OCI-LY3 (cell line): ENCODE data around the gene PITX3.

Experiments
- H2AFZ ChIP-seq: fragments of 200-600, 300-600 bp; shearing (Covaris generic); 2 replicates; pipeline ENCODE4 v1.6.0; 2014; ENCODE audit warnings: antibody characterized with exemption, low read depth, low read length
- H3K27ac ChIP-seq: fragments of 200-600, 300-600 bp; sonication (generic); 2 replicates; pipeline ENCODE4 v1.5.1; 2014; ENCODE audit warnings: mild to moderate bottlenecking, low read length, moderate library complexity, mixed read lengths
- H3K27me3 ChIP-seq: fragments of 200-600, 300-600 bp; sonication (generic); 2 replicates; pipeline ENCODE4 v1.6.1; 2014; ENCODE audit warnings: low read depth, low read length, mixed read lengths
- H3K36me3 ChIP-seq: fragments of 200-600, 300-600 bp; sonication (generic); replicated peaks from 2 replicates; pipeline ENCODE3; 2014; ENCODE audit warnings: low read depth, low read length, mixed read lengths
- H3K4me1 ChIP-seq: fragments of 300-600, 200-600 bp; sonication (generic); 2 replicates; pipeline ENCODE4 v1.6.1; 2014; ENCODE audit warnings: low read length, mixed read lengths
- H3K4me2 ChIP-seq: fragments of 200-600, 300-600 bp; sonication (generic); 2 replicates; pipeline ENCODE4 v1.6.1; 2014; ENCODE audit warnings: low read length, mixed read lengths
- H3K4me3 ChIP-seq: fragments of 300-600, 200-600 bp; sonication (generic); 2 replicates; pipeline ENCODE4 v1.5.1; 2014; ENCODE audit warnings: antibody characterized with exemption, mild to moderate bottlenecking, low read length, moderate library complexity
- H3K79me2 ChIP-seq: fragments of 300-600, 200-600 bp; shearing (Covaris generic); 2 replicates; pipeline ENCODE4 v1.6.1; 2014; ENCODE audit warnings: mild to moderate bottlenecking, low read length, mixed read lengths
- H3K9ac ChIP-seq: fragments of 300-600, 200-600 bp; shearing (Covaris generic); 2 replicates; pipeline ENCODE4 v1.6.0; 2014; ENCODE audit warnings: mild to moderate bottlenecking, low read length, moderate library complexity
- H3K9me3 ChIP-seq: fragments of 200-600, 300-600 bp; shearing (Covaris generic); 2 replicates; pipeline ENCODE4 v1.6.1; 2014; ENCODE audit warnings: low read length, mixed read lengths; ENCODE audit not compliant: insufficient read depth
- H4K20me1 ChIP-seq: fragments of 200-600, 300-600 bp; sonication (generic); 2 replicates; pipeline ENCODE4 v1.6.1; 2016; ENCODE audit warnings: low read length, mixed read lengths; ENCODE audit not compliant: insufficient read depth
- CTCF ChIP-seq: fragments of 200-600, 300-600 bp; sonication (generic); IDR thresholded peaks from 2 replicates; pipeline ENCODE4 v1.5.1; 2014; ENCODE audit warnings: antibody characterized with exemption, low read length, low read depth
- EZH2phosphoT487 ChIP-seq: fragments of 200-600 bp; shearing (Covaris generic); IDR thresholded peaks from 2 replicates; pipeline ENCODE4 v1.6.1; 2018; ENCODE audit warnings: antibody characterized with exemption, mixed run types, low read depth

PITX3 gene

GRCh38 chr10:102200751-102201640 is 40.3 kb downstream of the PITX3 start:
- H4K20me1 ChIP-seq = no peaks in the 10 kb centered on the region
- H3K36me3 ChIP-seq = no peaks in the 10 kb centered on the region
- no peak overlapping the region for H3K4me3 ChIP-seq
- no peaks in the 10 kb centered on the region for H3K79me2 ChIP-seq
- H3K9me3 ChIP-seq = no peaks in the 10 kb centered on the region
- H3K4me1 ChIP-seq = peaks cover 8% of the 10 kb centered on the region; the same call in 1 of the 2 replicates
- H3K4me2 ChIP-seq = no peak overlapping the region
- H3K27ac ChIP-seq = no peak overlapping the region
- no peak overlapping the region for H2AFZ ChIP-seq
- no peak for TF ChIP-seq CTCF
- TF ChIP-seq EZH2phosphoT487 = no peak
- H3K9ac ChIP-seq = no peak overlapping the region
- H3K27me3 ChIP-seq = no peaks in the 10 kb centered on the region

GRCh38 chr10:102198027-102198426 is 43.3 kb downstream of the PITX3 start:
- no peak overlapping the region for H3K4me2 ChIP-seq
- no peaks in the 10 kb centered on the region for H3K9me3 ChIP-seq
- H3K79me2 ChIP-seq = no peaks in the 10 kb centered on the region
- no peak overlapping the region for H3K27ac ChIP-seq
- H3K4me3 ChIP-seq = no peak overlapping the region
- no peaks in the 10 kb centered on the region for H3K4me1 ChIP-seq
- no peaks in the 10 kb centered on the region for H4K20me1 ChIP-seq
- H3K27me3 ChIP-seq = no peaks in the 10 kb centered on the region
- no peak for TF ChIP-seq CTCF
- TF ChIP-seq EZH2phosphoT487 = no peak
- no peaks in the 10 kb centered on the region for H3K36me3 ChIP-seq
- no peak overlapping the region for H3K9ac ChIP-seq
- no peak overlapping the region for H2AFZ ChIP-seq

GRCh38 chr10:102196893-102197292 is 44.4 kb downstream of the PITX3 start:
- TF ChIP-seq CTCF = no peak
- Histone ChIP-seq H3K27ac (no peak overlapping the region), H3K4me2 (no peak overlapping the region), H3K79me2 (no peaks in the 10 kb centered on the region), H3K9ac (no peak overlapping the region), H3K9me3 (no peaks in the 10 kb centered on the region), H3K27me3 (no peaks in the 10 kb centered on the region), H2AFZ (no peak overlapping the region), H3K36me3 (no peaks in the 10 kb centered on the region), H4K20me1 (no peaks in the 10 kb centered on the region), H3K4me1 (no peaks in the 10 kb centered on the region), H3K4me3 (no peak overlapping the region)

GRCh38 chr10:102195296-102195870 is 45.9 kb downstream of the PITX3 start:
- H3K4me2 ChIP-seq = no peak overlapping the region
- H3K9me3 ChIP-seq = no peaks in the 10 kb centered on the region
- H3K36me3 ChIP-seq = no peaks in the 10 kb centered on the region
- no peaks in the 10 kb centered on the region for H3K4me1 ChIP-seq
- H3K27ac ChIP-seq = no peak overlapping the region
- H3K79me2 ChIP-seq = no peaks in the 10 kb centered on the region
- no peak for TF ChIP-seq CTCF
- no peak for TF ChIP-seq EZH2phosphoT487
- no peak overlapping the region for H3K9ac ChIP-seq
- H2AFZ ChIP-seq = no peak overlapping the region
- no peak overlapping the region for H3K4me3 ChIP-seq
- no peaks in the 10 kb centered on the region for H3K27me3 ChIP-seq
- no peaks in the 10 kb centered on the region for H4K20me1 ChIP-seq
